Pancreas (tissue), 10 donors: ENCODE measurements around the gene NOS3. TPM values are rescaled to one million over a fixed set of nuclear protein-coding genes. Genes with fewer than 3 reads are reported as not detected.
A peak's percentile ranks its signal among the peaks of the same experiment; 100 is the strongest.

Experiments used
- ATAC-seq, 4 donors: fragments of 200-7000 bp; cut with Tn5 transposase; one replicate each; pipeline versions ENCODE4 v1.8.0 to v1.9.1; 2020; ENCODE audit warnings: mild to moderate bottlenecking in 4 of 4, moderate library complexity in 4 of 4
- DNase-seq, 6 donors: peaks; one replicate each; pipeline ENCODE4 v3.0.0-alpha.2; 2020
- FAIRE-seq: peaks from 2 replicates; lab custom pipeline; 2012; peaks lifted over from hg19 to GRCh38; lab: Jason Lieb, UNC
- H3K27ac ChIP-seq, 4 donors: fragments of 200-600 bp; sonication (generic); 1 replicate in 3 of 4; 2 replicates in 1 of 4; pipeline versions ENCODE4 v1.5.0 to v1.8.0; 2020
- H3K27me3 ChIP-seq, 4 donors: fragments of 200-600 bp; one replicate each; pipeline ENCODE4 v1.8.0; 2021
- H3K36me3 ChIP-seq, 3 donors: fragments of 200-600 bp; sonication (generic) in 1 of 3; one replicate each; pipeline versions ENCODE4 v1.5.0 to v1.8.0; 2020 to 2021
- H3K4me1 ChIP-seq, 3 donors: fragments of 200-600 bp; one replicate each; pipeline ENCODE4 v1.8.0; 2021
- H3K4me3 ChIP-seq, 4 donors: fragments of 200-600 bp; sonication (generic) in 2 of 4; one replicate each; pipeline versions ENCODE4 v1.5.0 to v1.8.0; 2020 to 2021
- H3K9me3 ChIP-seq, 4 donors: fragments of 200-600 bp; one replicate each; pipeline ENCODE4 v1.8.0; 2021
- WGBS, 2 donors: extraction: QIAGEN DNeasy Blood & Tissue Kit; methylation state at CpG; one replicate each; pipeline ENCODE4 v1.1.7; 2013; 5-methylcytosine and 5-hydroxymethylcytosine counted together
- intact Hi-C, 3 donors: fragments of 100-400 bp; cut with DNase I; formaldehyde crosslinking; loops; one replicate each; pipeline versions ENCODE4 v1.11.1 to v1.14.2; 2022
- polyA plus RNA-seq, 2 donors: library from polyadenylated mRNA; stranded (reverse); fragments of 200-250 nt; gene quantifications; one replicate each; pipeline ENCODE4 v1.2.3, GENCODE V29; 2013
- total RNA-seq, 6 donors: library from RNA; stranded (reverse); fragmentation: NEBNext Ultra II Directional in 4 of 6; extraction: Animal tissue kit (Norgen Biotek cat#: 25700) in 4 of 6; gene quantifications; one replicate each; pipeline versions ENCODE4 v1.2.1 to v1.2.4, GENCODE V29; 2021 to 2023
- TF ChIP-seq, protein P1 (sequence below), 4 donors: fragments of 200-600 bp; sonication (generic) in 3 of 4; IDR thresholded peaks; one replicate each; pipeline versions ENCODE4 v1.5.0 to v1.8.0; 2021; ENCODE audit warnings: antibody characterized with exemption in 4 of 4
- donor health status: healthy with polysubstance abuse.
- donor health status: DM: no; HTN: no; CAD: no; lungs with moderate emphysema.
- donor health status: DM: no; HTN: no; CAD: no.
- donor health status: control.
- donor health status: control.
- donor health status: Bipolar disorder and iron deficiency.
- donor health status: DM: yes; HTN: yes; CAD: no.
- donor health status: DM: no; HTN: no; CAD: no.
- donor health status: DM: no; HTN: no; CAD: no.
- donor health status: DM: yes; HTN: yes; CAD: no.

NOS3 gene
- total and polyA plus RNA-seq, 8 donors = 1.0 to 12.5 (median 3.5) TPM

- intact Hi-C loops = no loop called here
Measured at GRCh38 chr7:150952331-150953050, 38.3 kb upstream of the NOS3 start.

GRCh38 chr7:150953061-150953997, 37.5 kb upstream of the NOS3 start:
- DNase-seq (peak in 3 of 6 donors; percentile 4 to 52 (median 51)), FAIRE-seq (no peak), ATAC-seq (no peak)
- H3K36me3 ChIP-seq = no peaks in the 10 kb centered on the region
- H3K27ac ChIP-seq = no peak overlapping the region
- intact Hi-C loops = no loop called here
- H3K4me3 ChIP-seq = no peak overlapping the region
- no peaks in the 10 kb centered on the region for H3K9me3 ChIP-seq
- TF ChIP-seq, protein P1, sequence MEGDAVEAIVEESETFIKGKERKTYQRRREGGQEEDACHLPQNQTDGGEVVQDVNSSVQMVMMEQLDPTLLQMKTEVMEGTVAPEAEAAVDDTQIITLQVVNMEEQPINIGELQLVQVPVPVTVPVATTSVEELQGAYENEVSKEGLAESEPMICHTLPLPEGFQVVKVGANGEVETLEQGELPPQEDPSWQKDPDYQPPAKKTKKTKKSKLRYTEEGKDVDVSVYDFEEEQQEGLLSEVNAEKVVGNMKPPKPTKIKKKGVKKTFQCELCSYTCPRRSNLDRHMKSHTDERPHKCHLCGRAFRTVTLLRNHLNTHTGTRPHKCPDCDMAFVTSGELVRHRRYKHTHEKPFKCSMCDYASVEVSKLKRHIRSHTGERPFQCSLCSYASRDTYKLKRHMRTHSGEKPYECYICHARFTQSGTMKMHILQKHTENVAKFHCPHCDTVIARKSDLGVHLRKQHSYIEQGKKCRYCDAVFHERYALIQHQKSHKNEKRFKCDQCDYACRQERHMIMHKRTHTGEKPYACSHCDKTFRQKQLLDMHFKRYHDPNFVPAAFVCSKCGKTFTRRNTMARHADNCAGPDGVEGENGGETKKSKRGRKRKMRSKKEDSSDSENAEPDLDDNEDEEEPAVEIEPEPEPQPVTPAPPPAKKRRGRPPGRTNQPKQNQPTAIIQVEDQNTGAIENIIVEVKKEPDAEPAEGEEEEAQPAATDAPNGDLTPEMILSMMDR (IDR thresholded peaks at IDR 0.05) = no peak
- H3K27me3 ChIP-seq = no peaks in the 10 kb centered on the region
- H3K4me1 ChIP-seq = no peaks in the 10 kb centered on the region
- WGBS, 2 donors = 82 to 90% methylated on average over 17 of the region's 17 CpGs

More at GRCh38 chr7:150952331-150953050, 38.3 kb upstream of the NOS3 start:
- no peaks in the 10 kb centered on the region for H3K4me1 ChIP-seq
- no peak overlapping the region for H3K27ac ChIP-seq
- H3K4me3 ChIP-seq = no peak overlapping the region
- FAIRE-seq (no peak), DNase-seq (peak in 3 of 6 donors; percentile 9 to 65 (median 51)), ATAC-seq (no peak)
- no peaks in the 10 kb centered on the region for H3K27me3 ChIP-seq
- H3K36me3 ChIP-seq = no peaks in the 10 kb centered on the region
- H3K9me3 ChIP-seq = no peaks in the 10 kb centered on the region
- WGBS, 2 donors = 83 to 89% methylated on average over 33 of the region's 33 CpGs
- TF ChIP-seq, protein P1 (IDR thresholded peaks at IDR 0.05) = no peak

DNA sequence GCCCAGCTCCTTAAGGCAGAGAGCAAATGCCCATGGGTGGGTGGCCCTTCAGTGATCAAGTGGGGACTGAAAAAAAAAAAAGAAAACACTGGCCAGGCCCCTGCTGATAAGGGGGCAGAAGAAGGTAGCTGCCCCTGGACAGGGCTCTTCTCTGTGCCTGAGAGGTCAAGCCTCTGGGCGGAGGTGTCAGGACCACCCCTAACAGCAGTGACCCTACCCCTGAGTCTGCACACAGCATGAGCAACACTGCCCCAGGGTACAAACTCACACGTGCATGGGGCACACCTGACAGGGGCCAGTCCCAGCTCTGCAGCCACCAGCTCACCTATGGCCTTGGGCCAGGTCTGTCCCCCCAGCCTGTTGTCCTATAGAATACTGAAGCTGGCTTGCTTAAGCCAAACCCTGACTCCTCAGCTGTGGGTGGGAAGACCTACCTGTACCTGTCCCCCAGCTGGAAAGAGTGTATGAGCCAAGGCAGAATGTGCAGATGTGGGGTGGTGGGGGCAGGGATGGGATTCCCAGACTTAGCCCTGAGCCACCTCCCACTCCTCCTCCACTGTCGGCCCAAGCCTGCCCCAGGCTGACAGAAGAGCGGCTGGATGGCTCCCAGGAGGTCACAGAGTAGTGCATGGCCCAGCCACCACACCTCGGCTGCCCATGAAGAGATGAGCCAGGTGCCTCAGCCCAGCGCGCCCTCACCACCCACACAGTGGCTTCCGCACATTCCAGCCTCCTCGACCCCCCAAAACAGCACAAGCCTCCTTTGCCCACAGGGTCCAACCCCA, 36.4 kb upstream of the NOS3 start:
- Histone ChIP-seq H3K27ac (no peak overlapping the region), H3K36me3 (no peaks in the 10 kb centered on the region), H3K27me3 (no peaks in the 10 kb centered on the region), H3K9me3 (no peaks in the 10 kb centered on the region), H3K4me1 (no peaks in the 10 kb centered on the region), H3K4me3 (no peak overlapping the region)
- TF ChIP-seq, protein P1 (IDR thresholded peaks at IDR 0.05) = no peak
- no peak for FAIRE-seq
- 80 to 81% methylated on average over 9 of the region's 9 CpGs for WGBS, 2 donors
- no peak for ATAC-seq
- peak in 2 of 6 donors; percentile 1 to 58 for DNase-seq
- intact Hi-C loops = no loop called here

GRCh38 chr7:150954986-150955518, 35.8 kb upstream of the NOS3 start:
- Histone ChIP-seq H3K27me3 (no peaks in the 10 kb centered on the region), H3K36me3 (no peaks in the 10 kb centered on the region), H3K27ac (peak overlapping the region in 1 of 4 donors; percentile 5), H3K9me3 (no peaks in the 10 kb centered on the region), H3K4me3 (peak overlapping the region in 2 of 4 donors; percentile 11 to 18), H3K4me1 (no peaks in the 10 kb centered on the region)
- 69 to 72% methylated on average over 19 to 21 of the region's 21 CpGs for WGBS, 2 donors
- TF ChIP-seq, protein P1 (IDR thresholded peaks at IDR 0.05) = no peak
- intact Hi-C loops = no loop called here
- DNase-seq (no peak), FAIRE-seq (no peak), ATAC-seq (peak in 3 of 4 donors; percentile 15 to 23 (median 20))
